ENCODE results near the gene CDIPT. TPM values are rescaled to one million over a fixed set of nuclear protein-coding genes. Genes with fewer than 3 reads are reported as not detected.

CDIPT gene
- total RNA-seq, 1 donor from 2014 or later: 68.6 TPM

DNA sequence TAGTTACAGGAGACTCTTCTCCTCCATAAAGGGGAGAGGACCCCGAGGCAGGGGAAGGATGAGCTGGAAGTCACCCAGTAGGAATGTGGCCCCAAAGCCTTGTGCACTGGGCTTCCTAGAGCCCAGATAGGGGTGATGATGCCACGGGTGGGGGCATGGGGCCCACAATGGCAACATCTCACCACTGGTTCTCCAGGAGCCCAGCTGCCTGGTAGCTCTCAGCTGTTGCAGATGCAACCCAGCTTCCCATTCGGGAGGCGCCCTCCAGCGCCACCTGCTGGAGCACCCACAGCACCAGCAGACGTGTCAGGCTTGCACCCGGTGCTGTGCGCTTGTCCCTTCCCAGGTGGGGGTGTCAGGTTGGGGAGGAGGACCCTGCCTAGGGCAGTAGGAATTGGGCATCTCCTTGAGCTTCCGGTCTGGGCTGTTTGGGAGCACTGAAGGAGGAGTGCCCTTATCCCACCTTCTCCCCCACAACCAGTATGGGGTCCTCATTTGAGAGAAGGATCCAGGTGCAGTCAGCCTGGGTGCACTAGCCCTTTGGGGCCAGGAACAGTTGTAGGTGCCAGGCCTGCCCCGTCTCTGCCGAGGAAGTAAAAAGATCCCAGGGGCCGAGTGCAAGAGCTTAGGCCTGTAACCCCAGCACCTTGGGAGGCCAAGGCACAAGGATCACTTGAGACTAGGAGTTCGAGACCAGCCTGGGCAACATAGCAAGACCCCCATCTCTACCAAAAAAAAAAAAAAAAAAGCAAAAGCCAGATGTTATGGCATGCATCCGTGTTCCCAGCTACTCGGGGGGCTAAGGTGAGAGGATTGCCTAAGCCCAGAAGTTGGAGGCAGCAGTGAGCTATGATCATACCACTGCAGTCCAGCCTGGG lies 14.4 kb downstream of the CDIPT start:
- H3K9me3 ChIP-seq (replicated peaks): no peaks in the 10 kb centered on the region
- intact Hi-C loops (cut with micrococcal nuclease): no loop called here
- H3K4me3 ChIP-seq: no peak overlapping the region
- peaks cover 42% of the 10 kb centered on the region for H3K36me3 ChIP-seq
- no peaks in the 10 kb centered on the region for H3K27me3 ChIP-seq (ENCODE audit: low read depth)
- peak overlapping the region; percentile 5 for H3K27ac ChIP-seq (replicated peaks)
- peak; percentile 71 for DNase-seq
- TF ChIP-seq, protein P1, sequence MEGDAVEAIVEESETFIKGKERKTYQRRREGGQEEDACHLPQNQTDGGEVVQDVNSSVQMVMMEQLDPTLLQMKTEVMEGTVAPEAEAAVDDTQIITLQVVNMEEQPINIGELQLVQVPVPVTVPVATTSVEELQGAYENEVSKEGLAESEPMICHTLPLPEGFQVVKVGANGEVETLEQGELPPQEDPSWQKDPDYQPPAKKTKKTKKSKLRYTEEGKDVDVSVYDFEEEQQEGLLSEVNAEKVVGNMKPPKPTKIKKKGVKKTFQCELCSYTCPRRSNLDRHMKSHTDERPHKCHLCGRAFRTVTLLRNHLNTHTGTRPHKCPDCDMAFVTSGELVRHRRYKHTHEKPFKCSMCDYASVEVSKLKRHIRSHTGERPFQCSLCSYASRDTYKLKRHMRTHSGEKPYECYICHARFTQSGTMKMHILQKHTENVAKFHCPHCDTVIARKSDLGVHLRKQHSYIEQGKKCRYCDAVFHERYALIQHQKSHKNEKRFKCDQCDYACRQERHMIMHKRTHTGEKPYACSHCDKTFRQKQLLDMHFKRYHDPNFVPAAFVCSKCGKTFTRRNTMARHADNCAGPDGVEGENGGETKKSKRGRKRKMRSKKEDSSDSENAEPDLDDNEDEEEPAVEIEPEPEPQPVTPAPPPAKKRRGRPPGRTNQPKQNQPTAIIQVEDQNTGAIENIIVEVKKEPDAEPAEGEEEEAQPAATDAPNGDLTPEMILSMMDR (IDR thresholded peaks at IDR 0.05; ENCODE audit: borderline replicate concordance): peak; percentile 92
- peaks cover 16% of the 10 kb centered on the region for H3K4me1 ChIP-seq

DNA sequence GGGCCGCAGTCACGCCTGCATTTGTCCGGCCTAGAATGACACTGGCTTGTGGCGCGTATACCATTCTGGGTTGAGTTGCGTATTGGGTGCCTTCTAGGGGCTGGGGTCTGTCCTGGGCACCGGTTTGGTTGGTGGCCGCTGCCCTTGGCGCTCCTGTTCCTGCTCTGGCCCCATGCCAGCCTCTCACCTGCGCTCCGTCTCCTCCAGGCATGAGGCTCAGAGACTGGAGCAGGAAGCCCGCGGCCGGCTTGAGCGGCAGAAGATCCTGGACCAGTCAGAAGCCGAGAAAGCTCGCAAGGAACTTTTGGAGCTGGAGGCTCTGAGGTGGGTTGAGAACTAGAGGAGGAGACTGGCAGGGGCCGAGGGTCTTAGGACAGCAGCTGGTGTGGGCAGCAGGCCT lies 17.4 kb downstream of the CDIPT start:
- Histone ChIP-seq H3K27ac (replicated peaks) (peak overlapping the region; percentile 16), H3K9me3 (replicated peaks) (no peaks in the 10 kb centered on the region), H3K4me3 (no peak overlapping the region), H3K4me1 (peaks cover 4% of the 10 kb centered on the region), H3K27me3 (ENCODE audit: low read depth) (no peaks in the 10 kb centered on the region), H3K36me3 (peaks cover 68% of the 10 kb centered on the region)
- intact Hi-C loops (cut with micrococcal nuclease): no loop called here
- no peak for DNase-seq
- TF ChIP-seq, protein P1 (IDR thresholded peaks at IDR 0.05; ENCODE audit: borderline replicate concordance): no peak

DNA sequence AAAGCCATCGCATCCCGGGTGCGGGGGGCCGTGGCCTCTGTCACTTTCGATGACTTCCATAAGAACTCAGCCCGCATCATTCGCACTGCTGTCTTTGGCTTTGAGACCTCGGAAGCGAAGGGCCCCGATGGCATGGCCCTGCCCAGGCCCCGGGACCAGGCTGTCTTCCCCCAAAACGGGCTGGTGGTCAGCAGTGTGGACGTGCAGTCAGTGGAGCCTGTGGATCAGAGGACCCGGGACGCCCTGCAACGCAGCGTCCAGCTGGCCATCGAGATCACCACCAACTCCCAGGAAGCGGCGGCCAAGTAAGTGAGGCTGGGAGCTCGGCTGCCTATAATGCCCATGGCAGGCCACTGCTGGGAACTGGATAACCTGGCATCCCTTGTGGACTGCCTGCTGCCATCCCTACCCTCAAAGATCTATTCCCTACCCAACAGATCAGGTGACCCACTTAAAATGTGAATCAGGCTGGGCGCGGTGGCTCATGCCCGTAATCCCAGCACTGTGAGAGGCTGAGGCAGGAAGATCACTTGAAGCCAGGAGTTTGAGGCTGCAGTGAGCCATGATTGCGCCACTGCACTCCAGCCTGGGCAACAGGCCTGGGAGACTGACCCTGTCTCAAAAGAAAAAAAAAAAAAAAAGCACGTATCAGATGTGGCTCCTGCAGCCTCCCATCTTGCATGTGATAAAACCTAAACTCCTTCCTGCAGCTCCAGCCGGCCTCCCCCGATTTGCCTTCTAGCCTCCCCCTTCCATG lies 18.3 kb downstream of the CDIPT start:
- Histone ChIP-seq H3K9me3 (replicated peaks) (no peaks in the 10 kb centered on the region), H3K4me1 (peaks cover 10% of the 10 kb centered on the region), H3K36me3 (peaks cover 77% of the 10 kb centered on the region), H3K27me3 (ENCODE audit: low read depth) (no peaks in the 10 kb centered on the region), H3K4me3 (no peak overlapping the region), H3K27ac (replicated peaks) (peak overlapping the region; percentile 16)
- intact Hi-C loops (cut with micrococcal nuclease): no loop called here
- TF ChIP-seq, protein P1 (IDR thresholded peaks at IDR 0.05; ENCODE audit: borderline replicate concordance): no peak
- no peak for DNase-seq

DNA sequence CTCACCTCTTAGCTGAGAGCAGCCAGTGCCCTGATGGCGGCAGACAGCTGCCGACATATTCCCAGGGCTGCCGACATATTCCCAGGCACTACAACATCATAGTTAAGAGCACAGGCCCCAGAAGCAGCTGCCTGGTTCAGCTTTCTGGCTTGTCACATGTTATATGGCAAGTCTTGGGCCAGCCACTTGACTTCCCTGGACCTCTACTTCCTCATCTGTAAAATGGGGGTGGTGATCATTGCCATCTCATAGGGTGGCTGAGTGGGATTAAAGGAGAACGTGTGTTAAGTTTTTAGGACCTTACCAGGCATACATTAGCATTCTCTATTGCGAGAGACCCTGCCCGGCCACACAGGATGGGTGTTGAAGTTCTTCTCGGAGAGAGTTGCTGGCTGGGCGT lies 19.1 kb downstream of the CDIPT start:
- peaks cover 6% of the 10 kb centered on the region for H3K4me1 ChIP-seq
- peaks cover 84% of the 10 kb centered on the region for H3K36me3 ChIP-seq
- peak overlapping the region; percentile 16 for H3K27ac ChIP-seq (replicated peaks)
- TF ChIP-seq, protein P1 (IDR thresholded peaks at IDR 0.05; ENCODE audit: borderline replicate concordance): no peak
- H3K4me3 ChIP-seq: no peak overlapping the region
- no peak for DNase-seq
- no peaks in the 10 kb centered on the region for H3K9me3 ChIP-seq (replicated peaks)
- no peaks in the 10 kb centered on the region for H3K27me3 ChIP-seq (ENCODE audit: low read depth)
- intact Hi-C loops (cut with micrococcal nuclease): no loop called here

DNA sequence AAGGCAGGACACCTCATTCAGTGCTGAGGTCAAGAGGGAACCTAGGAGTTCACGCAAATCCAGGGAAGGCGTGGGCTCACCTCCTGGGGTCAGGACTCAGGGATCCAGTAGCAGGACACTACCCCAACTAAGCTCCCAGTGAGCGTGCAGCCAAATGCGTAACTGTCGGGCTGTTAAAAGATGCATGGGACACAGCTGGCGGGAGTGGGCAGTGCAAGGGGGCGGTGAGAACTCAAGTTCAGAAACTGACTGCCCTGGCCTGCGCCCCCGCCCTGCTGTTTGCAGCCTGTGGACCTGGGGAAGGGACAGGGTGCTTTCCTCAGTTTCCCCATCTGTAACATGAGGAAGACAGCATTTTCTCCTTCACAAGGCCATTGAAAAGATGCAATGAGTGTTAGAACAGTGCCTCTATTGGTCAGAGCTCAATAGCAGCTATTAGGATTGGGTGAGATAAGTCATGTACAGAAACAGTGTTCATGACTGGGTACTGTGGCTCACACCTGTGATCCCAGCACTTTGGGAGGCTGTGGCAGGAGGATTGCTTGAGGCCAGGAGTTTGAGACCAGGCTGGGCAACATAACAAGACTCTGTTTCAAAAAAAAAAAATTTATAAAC lies 20.2 kb downstream of the CDIPT start:
- Histone ChIP-seq H3K27ac (replicated peaks) (no peak overlapping the region), H3K27me3 (ENCODE audit: low read depth) (no peaks in the 10 kb centered on the region), H3K4me3 (no peak overlapping the region), H3K36me3 (peaks cover 94% of the 10 kb centered on the region), H3K9me3 (replicated peaks) (no peaks in the 10 kb centered on the region), H3K4me1 (peaks cover 6% of the 10 kb centered on the region)
- no peak for DNase-seq
- TF ChIP-seq, protein P1 (IDR thresholded peaks at IDR 0.05; ENCODE audit: borderline replicate concordance): no peak
- intact Hi-C loops (cut with micrococcal nuclease): no loop called here

Measured in left ventricle myocardium inferior (tissue), 1 donor.